HepG2 (cell line): Measurements from ENCODE around the gene ANKRD11. TPM values are rescaled to one million over a fixed set of nuclear protein-coding genes. Genes with fewer than 3 reads are reported as not detected.

Experiments
- ASH2L ChIP-seq: fragments of 300-600, 200-600 bp; sonication (generic); IDR thresholded peaks from 2 replicates; pipeline ENCODE4 v1.7.0; 2017; ENCODE audit warnings: low read depth, mild to moderate bottlenecking, moderate library complexity, mixed read lengths, low read length; ENCODE audit not compliant: insufficient read length
- ATF7-NPFF ChIP-seq: sonication (generic); formaldehyde crosslinking; IDR thresholded peaks from 2 replicates; pipeline ENCODE4 v1.8.1; 2023; ENCODE audit warnings: mild to moderate bottlenecking, low read depth, missing genetic modification reagents, moderate library complexity
- CEBPB ChIP-seq: IDR thresholded peaks from 2 replicates; pipeline ENCODE4 v1.6.1; 2011; ENCODE audit warnings: low read depth, low read length, improper control_type of control experiment, borderline replicate concordance
- EZH2 ChIP-seq: conservative IDR thresholded peaks from 2 replicates; pipeline ENCODE4 v1.6.1; 2012; ENCODE audit warnings: mild to moderate bottlenecking, low read depth, low read length, moderate library complexity
- FOXA1 ChIP-seq, 2 experiments: fragments of 450-650 bp in 1 of 2; sonication (generic) in 1 of 2; formaldehyde crosslinking in 1 of 2; IDR thresholded peaks; 2 replicates each; pipeline versions ENCODE4 v1.4.0 to v1.6.1; 2016 to 2020; ENCODE audit warnings: missing genetic modification reagents in 1 of 2
- HNRNPK ChIP-seq: fragments of 200-400 bp; formaldehyde crosslinking; IDR thresholded peaks from 2 replicates; pipeline ENCODE4 v1.6.1; 2018; ENCODE audit warnings: low read length, low read depth, moderate library complexity, mild to moderate bottlenecking; ENCODE audit not compliant: poor library complexity, severe bottlenecking
- KMT2B ChIP-seq: IDR thresholded peaks from 2 replicates; pipeline ENCODE4 v1.6.1; 2016; ENCODE audit warnings: missing genetic modification reagents, missing compliant biosample characterization
- NCOA2 ChIP-seq: sonication (generic); formaldehyde crosslinking; IDR thresholded peaks from 2 replicates; pipeline ENCODE4 v1.8.0; 2022; ENCODE audit warnings: inconsistent platforms
- NONO ChIP-seq, 2 experiments: fragments of 450-650 bp in 1 of 2; sonication (generic) in 1 of 2; formaldehyde crosslinking in 1 of 2; IDR thresholded peaks in 1 of 2; conservative IDR thresholded peaks in 1 of 2; 2 replicates each; pipeline versions ENCODE4 v1.6.1 to v1.8.0; 2017 to 2022; ENCODE audit warnings: mild to moderate bottlenecking in 1 of 2, missing genetic modification reagents in 1 of 2, moderate library complexity in 1 of 2
- ZNF121 ChIP-seq: sonication (generic); formaldehyde crosslinking; IDR thresholded peaks from 2 replicates; pipeline ENCODE4 v1.5.0; 2020; ENCODE audit warnings: mild to moderate bottlenecking, missing genetic modification reagents
- ZNF138 ChIP-seq: sonication (generic); formaldehyde crosslinking; IDR thresholded peaks from 2 replicates; pipeline ENCODE4 v1.5.0; 2020; ENCODE audit warnings: mild to moderate bottlenecking, low read depth, missing genetic modification reagents
- ZNF263 ChIP-seq: sonication (generic); formaldehyde crosslinking; IDR thresholded peaks from 2 replicates; pipeline ENCODE4 v1.4.0; 2020; ENCODE audit warnings: missing genetic modification reagents
- ZNF317 ChIP-seq: sonication (generic); formaldehyde crosslinking; IDR thresholded peaks from 2 replicates; pipeline ENCODE4 v1.5.0; 2020; ENCODE audit warnings: mild to moderate bottlenecking, missing genetic modification reagents
- ZNF563 ChIP-seq: sonication (generic); formaldehyde crosslinking; IDR thresholded peaks from 2 replicates; pipeline ENCODE4 v1.8.0; 2022; ENCODE audit warnings: mild to moderate bottlenecking, moderate library complexity, missing genetic modification reagents
- ZNF672 ChIP-seq: sonication (generic); formaldehyde crosslinking; IDR thresholded peaks from 2 replicates; pipeline ENCODE4 v1.8.1; 2022; ENCODE audit warnings: missing genetic modification reagents
- ZNF766 ChIP-seq: sonication (generic); formaldehyde crosslinking; IDR thresholded peaks from 2 replicates; pipeline ENCODE4 v1.5.0; 2020; ENCODE audit warnings: missing genetic modification reagents, borderline replicate concordance
- ZNF878 ChIP-seq: sonication (generic); formaldehyde crosslinking; IDR thresholded peaks from 2 replicates; pipeline ENCODE4 v1.8.1; 2023; ENCODE audit warnings: mild to moderate bottlenecking, missing genetic modification reagents, moderate library complexity
- polyA plus RNA-seq, 8 experiments: library from polyadenylated mRNA; depleted of rRNA in 3 of 8; stranded (reverse) in 7 of 8; unstranded in 1 of 8; fragments of >200 nt; fragmentation: Illumina TruSeq in 4 of 8; extraction: Trizol in 4 of 8; gene quantifications; 2 replicates each; pipeline versions ENCODE4 v1.2.1 to v1.2.3, GENCODE V29; 2011 to 2016; ENCODE audit warnings: low read depth in 4 of 8, missing spikeins in 1 of 8, mixed read lengths in 1 of 8; ENCODE audit not compliant: insufficient read depth in 1 of 8
- total RNA-seq, 5 experiments: library from RNA; depleted of rRNA; stranded (reverse); fragments of >200 nt; fragmentation: Illumina TruSeq; extraction: Trizol; gene quantifications; 2 replicates each; pipeline ENCODE4 v1.2.3, GENCODE V29; 2016; ENCODE audit warnings: low read depth in 1 of 5
- TF ChIP-seq, protein P1 (sequence below): sonication (generic); formaldehyde crosslinking; IDR thresholded peaks from 2 replicates; pipeline ENCODE4 v1.5.0; 2020; ENCODE audit warnings: missing genetic modification reagents
- TF ChIP-seq, protein P2 (sequence below), 2 experiments: IDR thresholded peaks; 2 replicates each; pipeline ENCODE4 v1.6.1; 2011 to 2012; ENCODE audit warnings: low read length in 2 of 2, borderline replicate concordance in 1 of 2, low read depth in 1 of 2, mild to moderate bottlenecking in 1 of 2, moderate library complexity in 1 of 2
- TF ChIP-seq, protein P3 (sequence below): IDR thresholded peaks from 2 replicates; pipeline ENCODE4 v1.6.1; 2012; ENCODE audit warnings: low read depth, low read length, improper control_type of control experiment

The ANKRD11 gene
- total and polyA plus RNA-seq, 2 of the 13 experiments (the other 11 are each of a cell fraction or from before 2014, with no cell fraction given), result 21.4 to 38.4 TPM

DNA sequence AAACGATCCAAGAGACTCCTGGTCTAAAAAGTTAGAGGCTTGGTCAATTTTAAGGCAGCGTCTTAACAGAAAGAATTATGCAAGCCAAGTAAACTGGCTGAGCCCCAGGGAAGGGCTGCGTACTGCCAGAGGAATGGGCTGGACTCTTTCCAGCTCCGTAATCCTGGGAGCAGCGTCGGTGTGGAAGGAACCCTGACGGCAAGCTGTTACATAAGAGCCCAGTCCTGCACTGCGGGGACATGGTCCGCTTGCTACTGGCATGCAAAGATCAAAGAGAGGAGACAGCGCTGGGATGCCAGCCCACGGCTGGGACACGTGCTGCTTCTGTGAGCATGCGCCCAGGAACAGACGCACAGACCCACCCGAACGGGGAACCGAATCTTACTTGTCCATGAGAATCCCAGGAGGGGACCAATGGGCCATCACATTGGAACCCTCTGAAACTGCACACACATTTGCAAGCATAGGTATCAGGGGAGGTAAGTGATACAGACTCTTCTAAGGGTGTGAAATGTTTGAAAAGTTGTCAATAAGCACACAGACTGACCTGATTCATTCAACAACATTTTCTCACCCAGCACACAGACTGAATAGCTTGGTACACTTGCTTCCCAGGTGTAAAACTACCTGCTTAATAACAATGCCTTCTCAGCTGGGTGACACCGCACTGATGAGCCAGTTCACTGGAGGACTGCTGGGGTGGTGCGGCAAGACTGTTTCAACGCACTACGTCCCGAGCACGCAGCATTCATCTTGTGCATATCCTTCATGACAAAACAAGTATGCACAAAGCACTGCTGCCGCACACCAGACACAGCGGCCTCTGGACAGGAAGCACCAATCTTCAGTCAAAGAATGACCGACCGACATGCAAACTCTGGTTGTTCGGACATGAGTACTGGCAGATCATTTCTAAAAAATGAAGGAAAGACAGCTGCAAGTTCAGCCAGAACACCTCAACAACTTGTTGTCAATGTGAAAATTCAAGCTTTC, 94.9 kb downstream of the ANKRD11 start (continued):
- TF ChIP-seq, protein P1, sequence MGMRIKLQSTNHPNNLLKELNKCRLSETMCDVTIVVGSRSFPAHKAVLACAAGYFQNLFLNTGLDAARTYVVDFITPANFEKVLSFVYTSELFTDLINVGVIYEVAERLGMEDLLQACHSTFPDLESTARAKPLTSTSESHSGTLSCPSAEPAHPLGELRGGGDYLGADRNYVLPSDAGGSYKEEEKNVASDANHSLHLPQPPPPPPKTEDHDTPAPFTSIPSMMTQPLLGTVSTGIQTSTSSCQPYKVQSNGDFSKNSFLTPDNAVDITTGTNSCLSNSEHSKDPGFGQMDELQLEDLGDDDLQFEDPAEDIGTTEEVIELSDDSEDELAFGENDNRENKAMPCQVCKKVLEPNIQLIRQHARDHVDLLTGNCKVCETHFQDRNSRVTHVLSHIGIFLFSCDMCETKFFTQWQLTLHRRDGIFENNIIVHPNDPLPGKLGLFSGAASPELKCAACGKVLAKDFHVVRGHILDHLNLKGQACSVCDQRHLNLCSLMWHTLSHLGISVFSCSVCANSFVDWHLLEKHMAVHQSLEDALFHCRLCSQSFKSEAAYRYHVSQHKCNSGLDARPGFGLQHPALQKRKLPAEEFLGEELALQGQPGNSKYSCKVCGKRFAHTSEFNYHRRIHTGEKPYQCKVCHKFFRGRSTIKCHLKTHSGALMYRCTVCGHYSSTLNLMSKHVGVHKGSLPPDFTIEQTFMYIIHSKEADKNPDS (CRISPR knock-in tag), result peak; percentile 93
- TF ChIP-seq ZNF766 (CRISPR knock-in tag) (peak; percentile 96), FOXA1 (IDR thresholded peaks at IDR 0.05) (no peak), FOXA1 (CRISPR knock-in tag; IDR thresholded peaks at IDR 0.05) (peak; percentile 78), ZNF672 (no peak), NONO (IDR thresholded peaks at IDR 0.05) (no peak), NONO (CRISPR knock-in tag; conservative IDR thresholded peaks at IDR 0.05) (peak; percentile 98), ZNF878 (CRISPR knock-in tag) (peak; percentile 100), KMT2B (CRISPR knock-in tag) (peak; percentile 87), NCOA2 (CRISPR knock-in tag) (peak; percentile 93), ZNF317 (CRISPR knock-in tag) (peak; percentile 93), ZNF121 (peak; percentile 84), ATF7-NPFF (CRISPR knock-in tag) (peak; percentile 93), ASH2L (peak; percentile 86), ZNF138 (CRISPR knock-in tag) (peak; percentile 97), CEBPB (peak; percentile 88), HNRNPK (no peak), ZNF563 (CRISPR knock-in tag) (peak; percentile 98), EZH2 (no peak), ZNF263 (CRISPR knock-in tag) (peak; percentile 86)
- TF ChIP-seq, protein P2, sequence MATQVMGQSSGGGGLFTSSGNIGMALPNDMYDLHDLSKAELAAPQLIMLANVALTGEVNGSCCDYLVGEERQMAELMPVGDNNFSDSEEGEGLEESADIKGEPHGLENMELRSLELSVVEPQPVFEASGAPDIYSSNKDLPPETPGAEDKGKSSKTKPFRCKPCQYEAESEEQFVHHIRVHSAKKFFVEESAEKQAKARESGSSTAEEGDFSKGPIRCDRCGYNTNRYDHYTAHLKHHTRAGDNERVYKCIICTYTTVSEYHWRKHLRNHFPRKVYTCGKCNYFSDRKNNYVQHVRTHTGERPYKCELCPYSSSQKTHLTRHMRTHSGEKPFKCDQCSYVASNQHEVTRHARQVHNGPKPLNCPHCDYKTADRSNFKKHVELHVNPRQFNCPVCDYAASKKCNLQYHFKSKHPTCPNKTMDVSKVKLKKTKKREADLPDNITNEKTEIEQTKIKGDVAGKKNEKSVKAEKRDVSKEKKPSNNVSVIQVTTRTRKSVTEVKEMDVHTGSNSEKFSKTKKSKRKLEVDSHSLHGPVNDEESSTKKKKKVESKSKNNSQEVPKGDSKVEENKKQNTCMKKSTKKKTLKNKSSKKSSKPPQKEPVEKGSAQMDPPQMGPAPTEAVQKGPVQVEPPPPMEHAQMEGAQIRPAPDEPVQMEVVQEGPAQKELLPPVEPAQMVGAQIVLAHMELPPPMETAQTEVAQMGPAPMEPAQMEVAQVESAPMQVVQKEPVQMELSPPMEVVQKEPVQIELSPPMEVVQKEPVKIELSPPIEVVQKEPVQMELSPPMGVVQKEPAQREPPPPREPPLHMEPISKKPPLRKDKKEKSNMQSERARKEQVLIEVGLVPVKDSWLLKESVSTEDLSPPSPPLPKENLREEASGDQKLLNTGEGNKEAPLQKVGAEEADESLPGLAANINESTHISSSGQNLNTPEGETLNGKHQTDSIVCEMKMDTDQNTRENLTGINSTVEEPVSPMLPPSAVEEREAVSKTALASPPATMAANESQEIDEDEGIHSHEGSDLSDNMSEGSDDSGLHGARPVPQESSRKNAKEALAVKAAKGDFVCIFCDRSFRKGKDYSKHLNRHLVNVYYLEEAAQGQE (IDR thresholded peaks at IDR 0.05; ENCODE audit: borderline replicate concordance in 1 of 2, low read depth in 1 of 2, low read length in 2 of 2), result peak in 1 of 2 experiments; percentile 73; a peak in 2 of 4 replicates
- TF ChIP-seq, protein P3, sequence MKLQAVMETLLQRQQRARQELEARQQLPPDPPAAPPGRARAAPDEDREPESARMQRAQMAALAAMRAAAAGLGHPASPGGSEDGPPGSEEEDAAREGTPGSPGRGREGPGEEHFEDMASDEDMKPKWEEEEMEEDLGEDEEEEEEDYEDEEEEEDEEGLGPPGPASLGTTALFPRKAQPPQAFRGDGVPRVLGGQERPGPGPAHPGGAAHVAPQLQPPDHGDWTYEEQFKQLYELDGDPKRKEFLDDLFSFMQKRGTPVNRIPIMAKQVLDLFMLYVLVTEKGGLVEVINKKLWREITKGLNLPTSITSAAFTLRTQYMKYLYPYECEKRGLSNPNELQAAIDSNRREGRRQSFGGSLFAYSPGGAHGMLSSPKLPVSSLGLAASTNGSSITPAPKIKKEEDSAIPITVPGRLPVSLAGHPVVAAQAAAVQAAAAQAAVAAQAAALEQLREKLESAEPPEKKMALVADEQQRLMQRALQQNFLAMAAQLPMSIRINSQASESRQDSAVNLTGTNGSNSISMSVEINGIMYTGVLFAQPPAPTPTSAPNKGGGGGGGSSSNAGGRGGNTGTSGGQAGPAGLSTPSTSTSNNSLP, result peak; percentile 64; the same call in 1 of the 2 replicates
